SK-N-SH (cell line): ENCODE data around the gene DDX42. TPM values are rescaled to one million over a fixed set of nuclear protein-coding genes. Genes with fewer than 3 reads are reported as not detected.

ENCODE experiments used
- CTCF ChIA-PET: fragments of 300-600, 350-600 bp; formaldehyde crosslinking; extraction: SDS; loops from one replicate; lab custom pipeline; 2021; lab: Yijun Ruan, JAX
- POLR2A ChIA-PET: fragments of 350-600 bp; sonication (Branson Sonifier 250); formaldehyde crosslinking; extraction: SDS; loops from one replicate; lab custom pipeline; 2020; ENCODE audit warnings: antibody characterized with exemption, inconsistent platforms; lab: Yijun Ruan, JAX
- DNase-seq: peaks from one replicate; pipeline ENCODE4 v3.0.0; 2012
- H2AFZ ChIP-seq: fragments of 200-600 bp; sonication (generic); 2 replicates; pipeline ENCODE4 v1.8.1; 2016; ENCODE audit warnings: antibody characterized with exemption, mild to moderate bottlenecking, low read depth
- H3F3A ChIP-seq: fragments of 200-600 bp; sonication (generic); replicated peaks from 2 replicates; pipeline ENCODE3; 2016; ENCODE audit warnings: antibody characterized with exemption, mild to moderate bottlenecking; ENCODE audit not compliant: insufficient read depth
- H3K27ac ChIP-seq, 2 experiments: fragments of 200-500 bp in 1 of 2; fragments of 200-600 bp in 1 of 2; sonication (Bioruptor generic) in 1 of 2; sonication (generic), shearing (Covaris generic) in 1 of 2; 2 replicates each; pipeline versions ENCODE4 v1.5.1 to v1.6.1; 2014 to 2016; ENCODE audit warnings: low read depth in 2 of 2, inconsistent platforms in 1 of 2, low read length in 1 of 2, mild to moderate bottlenecking in 1 of 2, mixed read lengths in 1 of 2
- H3K27me3 ChIP-seq: fragments of 200-600 bp; sonication (generic), shearing (Covaris generic); 2 replicates; pipeline ENCODE4 v1.6.1; 2016; ENCODE audit warnings: mixed run types; ENCODE audit not compliant: insufficient read depth
- H3K36me3 ChIP-seq, 2 experiments: fragments of 200-500 bp in 1 of 2; fragments of 200-600 bp in 1 of 2; sonication (Bioruptor generic) in 1 of 2; sonication (generic) in 1 of 2; replicated peaks in 1 of 2; 2 replicates each; pipeline versions ENCODE3 to v1.5.1; 2014 to 2016; ENCODE audit warnings: low read length in 1 of 2, mild to moderate bottlenecking in 1 of 2; ENCODE audit not compliant: insufficient read depth in 2 of 2, control insufficient read depth in 1 of 2
- H3K4me1 ChIP-seq, 2 experiments: fragments of 200-500 bp in 1 of 2; fragments of 200-600 bp in 1 of 2; sonication (Bioruptor generic) in 1 of 2; sonication (generic), shearing (Covaris generic) in 1 of 2; 2 replicates each; pipeline versions ENCODE4 v1.5.1 to v1.6.1; 2014 to 2016; ENCODE audit warnings: low read depth in 1 of 2, low read length in 1 of 2, mixed run types in 1 of 2; ENCODE audit not compliant: insufficient read depth in 2 of 2, control insufficient read depth in 1 of 2
- H3K4me2 ChIP-seq: fragments of 200-600 bp; sonication (generic), shearing (Covaris generic); 2 replicates; pipeline ENCODE4 v1.6.1; 2017; ENCODE audit warnings: mixed run types
- H3K4me3 ChIP-seq, 2 experiments: fragments of 200-500 bp in 1 of 2; fragments of 200-600 bp in 1 of 2; sonication (Bioruptor generic) in 1 of 2; sonication (generic), shearing (Covaris generic) in 1 of 2; 2 replicates each; pipeline versions ENCODE4 v1.5.1 to v1.8.1; 2014 to 2016; ENCODE audit warnings: low read depth in 2 of 2, inconsistent platforms in 1 of 2, low read length in 1 of 2, mild to moderate bottlenecking in 1 of 2, mixed read lengths in 1 of 2, moderate library complexity in 1 of 2
- H3K79me2 ChIP-seq: fragments of 200-600 bp; sonication (generic); 2 replicates; pipeline ENCODE4 v1.8.1; 2017; ENCODE audit warnings: mild to moderate bottlenecking; ENCODE audit not compliant: insufficient read depth
- H3K9ac ChIP-seq: fragments of 200-600 bp; sonication (generic); 2 replicates; pipeline ENCODE4 v1.6.1; 2017; ENCODE audit warnings: mixed run types
- H3K9me2 ChIP-seq: fragments of 200-600 bp; sonication (generic); 2 replicates; pipeline ENCODE4 v1.6.1; 2017; ENCODE audit warnings: mixed run types
- H3K9me3 ChIP-seq: fragments of 200-600 bp; sonication (generic); 2 replicates; pipeline ENCODE4 v1.6.1; 2017; ENCODE audit warnings: mixed run types, mild to moderate bottlenecking, moderate library complexity
- H4K20me1 ChIP-seq: fragments of 200-600 bp; sonication (generic); 2 replicates; pipeline ENCODE4 v1.6.1; 2017; ENCODE audit warnings: mild to moderate bottlenecking, mixed run types; ENCODE audit not compliant: insufficient read depth
- GABPA ChIP-seq: IDR thresholded peaks from 2 replicates; pipeline ENCODE4 v1.4.0; 2012; ENCODE audit warnings: low read depth, mild to moderate bottlenecking
- SIN3A ChIP-seq: IDR thresholded peaks from 2 replicates; pipeline ENCODE4 v1.6.1; 2012; ENCODE audit warnings: low read depth, mild to moderate bottlenecking, low read length, moderate library complexity, borderline replicate concordance
- TAF1 ChIP-seq: IDR thresholded peaks from 2 replicates; pipeline ENCODE4 v1.6.1; 2012; ENCODE audit warnings: low read depth, mild to moderate bottlenecking, low read length, moderate library complexity, borderline replicate concordance
- WGBS: methylation state at CpG from one replicate; pipeline ENCODE4 v1.1.6; 2017; ENCODE audit warnings: low lambda C conversion rate; 5-methylcytosine and 5-hydroxymethylcytosine counted together
- polyA plus RNA-seq, 3 experiments: library from polyadenylated mRNA; depleted of rRNA; stranded (reverse); fragments of >200 nt; gene quantifications; 2 replicates each; pipeline ENCODE4 v1.2.3, GENCODE V29; 2012
- TF ChIP-seq, protein P1 (sequence below): fragments of 200-600 bp; sonication (generic); IDR thresholded peaks from 2 replicates; pipeline ENCODE4 v1.6.1; 2017; ENCODE audit warnings: antibody characterized with exemption, mild to moderate bottlenecking, moderate library complexity
- TF ChIP-seq, protein P2 (sequence below): IDR thresholded peaks from 2 replicates; pipeline ENCODE4 v1.4.0; 2012; ENCODE audit warnings: low read depth
- TF ChIP-seq, protein P3 (sequence below): fragments of 150-350 bp; IDR thresholded peaks from 2 replicates; pipeline ENCODE4 v1.6.1; 2017; ENCODE audit warnings: antibody characterized with exemption, low read length, low read depth, borderline replicate concordance
- TF ChIP-seq, protein P4 (sequence below): IDR thresholded peaks from 2 replicates; pipeline ENCODE4; 2012

DDX42 gene, protein sequence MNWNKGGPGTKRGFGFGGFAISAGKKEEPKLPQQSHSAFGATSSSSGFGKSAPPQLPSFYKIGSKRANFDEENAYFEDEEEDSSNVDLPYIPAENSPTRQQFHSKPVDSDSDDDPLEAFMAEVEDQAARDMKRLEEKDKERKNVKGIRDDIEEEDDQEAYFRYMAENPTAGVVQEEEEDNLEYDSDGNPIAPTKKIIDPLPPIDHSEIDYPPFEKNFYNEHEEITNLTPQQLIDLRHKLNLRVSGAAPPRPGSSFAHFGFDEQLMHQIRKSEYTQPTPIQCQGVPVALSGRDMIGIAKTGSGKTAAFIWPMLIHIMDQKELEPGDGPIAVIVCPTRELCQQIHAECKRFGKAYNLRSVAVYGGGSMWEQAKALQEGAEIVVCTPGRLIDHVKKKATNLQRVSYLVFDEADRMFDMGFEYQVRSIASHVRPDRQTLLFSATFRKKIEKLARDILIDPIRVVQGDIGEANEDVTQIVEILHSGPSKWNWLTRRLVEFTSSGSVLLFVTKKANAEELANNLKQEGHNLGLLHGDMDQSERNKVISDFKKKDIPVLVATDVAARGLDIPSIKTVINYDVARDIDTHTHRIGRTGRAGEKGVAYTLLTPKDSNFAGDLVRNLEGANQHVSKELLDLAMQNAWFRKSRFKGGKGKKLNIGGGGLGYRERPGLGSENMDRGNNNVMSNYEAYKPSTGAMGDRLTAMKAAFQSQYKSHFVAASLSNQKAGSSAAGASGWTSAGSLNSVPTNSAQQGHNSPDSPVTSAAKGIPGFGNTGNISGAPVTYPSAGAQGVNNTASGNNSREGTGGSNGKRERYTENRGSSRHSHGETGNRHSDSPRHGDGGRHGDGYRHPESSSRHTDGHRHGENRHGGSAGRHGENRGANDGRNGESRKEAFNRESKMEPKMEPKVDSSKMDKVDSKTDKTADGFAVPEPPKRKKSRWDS
- 115 and 143 TPM in 2 replicates for polyA plus RNA-seq (2012; rRNA removed)
- polyA plus RNA-seq (2012; cell fraction: cytosol; rRNA removed) = 88.6 and 100 TPM in 2 replicates
- 286 and 396 TPM in 2 replicates for polyA plus RNA-seq (2012; cell fraction: nucleus; rRNA removed)

DNA sequence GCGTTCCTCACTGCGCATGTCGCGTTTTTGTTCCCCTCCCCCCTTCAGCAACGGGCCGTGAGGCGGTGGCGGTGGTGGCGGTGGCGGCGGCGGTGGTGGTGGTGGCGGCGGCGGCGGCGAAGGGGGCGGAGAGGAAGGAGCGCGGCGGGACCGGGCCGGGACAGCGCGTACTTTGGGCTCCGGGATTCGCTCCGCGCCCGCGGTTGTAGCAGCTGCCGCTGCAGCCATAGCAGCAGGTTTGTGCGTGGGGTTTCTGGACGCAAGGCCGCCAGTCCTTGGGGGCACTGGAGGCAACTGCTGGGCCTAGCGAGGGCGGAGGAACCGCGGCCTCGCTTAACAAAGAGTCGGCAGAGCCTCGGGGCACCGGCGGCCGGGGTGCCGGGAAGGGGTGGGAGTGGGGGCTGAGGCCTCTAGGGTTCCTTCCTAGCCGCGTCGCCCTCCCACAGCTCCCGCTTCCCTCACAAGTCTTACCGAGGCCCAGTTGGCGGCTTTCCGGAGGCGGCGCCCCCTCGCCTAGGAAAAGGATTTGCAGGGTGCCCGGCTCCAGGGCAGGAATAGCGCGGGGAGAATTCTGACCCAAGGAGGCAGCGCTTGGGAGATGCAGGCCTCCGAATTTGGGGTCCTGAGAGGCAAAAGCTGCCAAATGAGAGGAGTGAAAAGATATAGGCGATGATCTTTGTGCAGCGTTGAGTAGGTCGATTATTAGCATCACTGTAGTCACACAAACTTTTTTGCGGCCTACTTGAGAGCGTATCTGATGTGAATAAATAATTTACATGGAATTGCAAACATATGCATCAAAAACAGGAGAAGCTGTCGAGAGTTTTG, at the start of gene DDX42:
DDX42 (plus strand) TSS at position 30 of the 828 bp plus-strand sequence. CDS start 12,880 bp downstream, outside the sequence.
- POLR2A ChIA-PET = interaction anchor here (1.0 to 2.0 kb wide), 22 partner anchors 8 to 349 kb away, joined by 3 to 15 read pairs (median 4); partner anchors contain the start of genes ACE, LIMD2, MAP3K3 and PSMC5
- WGBS = 2% methylated on average over 56 of the region's 67 CpGs
- CTCF ChIA-PET = interaction anchor here (0.6 to 3.7 kb wide), 29 partner anchors 8 to 356 kb away, joined by 3 to 26 read pairs (median 4); partner anchors contain the start of genes ERN1 and PSMC5
- Histone ChIP-seq H3K36me3 (peaks cover 19 to 36% of the 10 kb centered on the region in 2 experiments), H3K4me2 (peak within 1 kb of the TSS; percentile 89), H3K9me3 (no peaks in the 10 kb centered on the region), H4K20me1 (peaks cover 72% of the 10 kb centered on the region), H3K9ac (peak within 1 kb of the TSS; percentile 86), H3K4me3 (peak within 1 kb of the TSS; percentile 82 to 88), H3K79me2 (peaks cover 91% of the 10 kb centered on the region), H3F3A (peaks cover 12% of the 10 kb centered on the region), H3K27me3 (no peaks in the 10 kb centered on the region), H3K4me1 (peaks cover 0 to 9% of the 10 kb centered on the region in 2 experiments; a peak in 2 of 4 replicates), H2AFZ (peak within 1 kb of the TSS; percentile 57; the same call in 1 of the 2 replicates), H3K9me2 (no peaks in the 10 kb centered on the region), H3K27ac (peak within 1 kb of the TSS; percentile 100)
- peak; percentile 75 for DNase-seq
- TF ChIP-seq, protein P1, sequence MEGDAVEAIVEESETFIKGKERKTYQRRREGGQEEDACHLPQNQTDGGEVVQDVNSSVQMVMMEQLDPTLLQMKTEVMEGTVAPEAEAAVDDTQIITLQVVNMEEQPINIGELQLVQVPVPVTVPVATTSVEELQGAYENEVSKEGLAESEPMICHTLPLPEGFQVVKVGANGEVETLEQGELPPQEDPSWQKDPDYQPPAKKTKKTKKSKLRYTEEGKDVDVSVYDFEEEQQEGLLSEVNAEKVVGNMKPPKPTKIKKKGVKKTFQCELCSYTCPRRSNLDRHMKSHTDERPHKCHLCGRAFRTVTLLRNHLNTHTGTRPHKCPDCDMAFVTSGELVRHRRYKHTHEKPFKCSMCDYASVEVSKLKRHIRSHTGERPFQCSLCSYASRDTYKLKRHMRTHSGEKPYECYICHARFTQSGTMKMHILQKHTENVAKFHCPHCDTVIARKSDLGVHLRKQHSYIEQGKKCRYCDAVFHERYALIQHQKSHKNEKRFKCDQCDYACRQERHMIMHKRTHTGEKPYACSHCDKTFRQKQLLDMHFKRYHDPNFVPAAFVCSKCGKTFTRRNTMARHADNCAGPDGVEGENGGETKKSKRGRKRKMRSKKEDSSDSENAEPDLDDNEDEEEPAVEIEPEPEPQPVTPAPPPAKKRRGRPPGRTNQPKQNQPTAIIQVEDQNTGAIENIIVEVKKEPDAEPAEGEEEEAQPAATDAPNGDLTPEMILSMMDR = peak; percentile 42
- TF ChIP-seq, protein P2, sequence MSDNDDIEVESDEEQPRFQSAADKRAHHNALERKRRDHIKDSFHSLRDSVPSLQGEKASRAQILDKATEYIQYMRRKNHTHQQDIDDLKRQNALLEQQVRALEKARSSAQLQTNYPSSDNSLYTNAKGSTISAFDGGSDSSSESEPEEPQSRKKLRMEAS = 0 out of 2 replicates have a peak, but pooled peaks have one; percentile 32
- TF ChIP-seq, protein P3, sequence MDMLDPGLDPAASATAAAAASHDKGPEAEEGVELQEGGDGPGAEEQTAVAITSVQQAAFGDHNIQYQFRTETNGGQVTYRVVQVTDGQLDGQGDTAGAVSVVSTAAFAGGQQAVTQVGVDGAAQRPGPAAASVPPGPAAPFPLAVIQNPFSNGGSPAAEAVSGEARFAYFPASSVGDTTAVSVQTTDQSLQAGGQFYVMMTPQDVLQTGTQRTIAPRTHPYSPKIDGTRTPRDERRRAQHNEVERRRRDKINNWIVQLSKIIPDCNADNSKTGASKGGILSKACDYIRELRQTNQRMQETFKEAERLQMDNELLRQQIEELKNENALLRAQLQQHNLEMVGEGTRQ = no peak
- TF ChIP-seq GABPA (no peak), TAF1 (peak; percentile 77; the same call in 1 of the 2 replicates), SIN3A (0 out of 2 replicates have a peak, but pooled peaks have one; percentile 10)
- TF ChIP-seq, protein P4, sequence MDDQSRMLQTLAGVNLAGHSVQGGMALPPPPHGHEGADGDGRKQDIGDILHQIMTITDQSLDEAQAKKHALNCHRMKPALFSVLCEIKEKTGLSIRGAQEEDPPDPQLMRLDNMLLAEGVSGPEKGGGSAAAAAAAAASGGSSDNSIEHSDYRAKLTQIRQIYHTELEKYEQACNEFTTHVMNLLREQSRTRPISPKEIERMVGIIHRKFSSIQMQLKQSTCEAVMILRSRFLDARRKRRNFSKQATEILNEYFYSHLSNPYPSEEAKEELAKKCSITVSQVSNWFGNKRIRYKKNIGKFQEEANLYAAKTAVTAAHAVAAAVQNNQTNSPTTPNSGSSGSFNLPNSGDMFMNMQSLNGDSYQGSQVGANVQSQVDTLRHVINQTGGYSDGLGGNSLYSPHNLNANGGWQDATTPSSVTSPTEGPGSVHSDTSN = no peak
